22Rv1 (cell line): ENCODE measurements around the gene NRCAM.
"Not testable (repeated sequence)": the region's sequence is repeated elsewhere in the genome, so short reads cannot be mapped to it uniquely, and the experiment has no call there.

Source experiments
- CTCF ChIP-seq: fragments of 450-650 bp; IDR thresholded peaks from 2 replicates; pipeline ENCODE4 v1.5.1; 2017; ENCODE audit warnings: mild to moderate bottlenecking
- ZFX ChIP-seq: fragments of 450-650 bp; IDR thresholded peaks from 2 replicates; pipeline ENCODE4 v1.6.1; 2017; ENCODE audit warnings: antibody characterized with exemption, borderline replicate concordance

- TF ChIP-seq CTCF, ZFX: not testable (repeated sequence)
These were observed 115.8 kb downstream of the NRCAM start for GRCh38 chr7:108340406-108340805.
